H9 (cell line): ENCODE data around the gene STARD10. TPM values are rescaled to one million over a fixed set of nuclear protein-coding genes. Genes with fewer than 3 reads are reported as not detected.

Experiments used
- DNase-seq: peaks from one replicate; pipeline ENCODE4 v3.0.0-alpha.2; 2017
- H2AFZ ChIP-seq: one replicate; pipeline ENCODE4 v1.6.1; 2013; ENCODE audit warnings: mild to moderate bottlenecking, low read length, control low read depth, moderate library complexity
- H2AK5ac ChIP-seq: 2 replicates; pipeline ENCODE4 v1.6.1; 2013; ENCODE audit warnings: low read length, control low read depth, mixed read lengths; ENCODE audit not compliant: insufficient read length
- H2BK120ac ChIP-seq: one replicate; pipeline ENCODE4 v1.6.1; 2013; ENCODE audit warnings: low read depth, mild to moderate bottlenecking, low read length, control low read depth, inconsistent platforms; ENCODE audit not compliant: poor library complexity, severe bottlenecking
- H2BK12ac ChIP-seq: 2 replicates; pipeline ENCODE4 v1.6.1; 2013; ENCODE audit warnings: low read length, control low read depth, mixed read lengths, low read depth; ENCODE audit not compliant: insufficient read length
- H2BK15ac ChIP-seq: 2 replicates; pipeline ENCODE4 v1.6.1; 2013; ENCODE audit warnings: low read depth, low read length, control low read depth
- H2BK20ac ChIP-seq: one replicate; pipeline ENCODE4 v1.6.1; 2013; ENCODE audit warnings: low read depth, mild to moderate bottlenecking, low read length, control low read depth, inconsistent platforms; ENCODE audit not compliant: poor library complexity, severe bottlenecking
- H2BK5ac ChIP-seq: 2 replicates; pipeline ENCODE4 v1.6.1; 2013; ENCODE audit warnings: low read length, control low read depth, mixed read lengths; ENCODE audit not compliant: insufficient read length
- H3K14ac ChIP-seq: 2 replicates; pipeline ENCODE4 v1.6.1; 2013; ENCODE audit warnings: low read length, control low read depth; ENCODE audit not compliant: insufficient read depth
- H3K18ac ChIP-seq: 2 replicates; pipeline ENCODE4 v1.6.1; 2013; ENCODE audit warnings: low read depth, mild to moderate bottlenecking, mixed read lengths, low read length, control low read depth; ENCODE audit not compliant: insufficient read length
- H3K23ac ChIP-seq: 2 replicates; pipeline ENCODE4 v1.6.1; 2013; ENCODE audit warnings: low read length, control low read depth, mixed read lengths, low read depth; ENCODE audit not compliant: insufficient read length
- H3K23me2 ChIP-seq: 2 replicates; pipeline ENCODE4 v1.6.1; 2013; ENCODE audit warnings: low read depth, mild to moderate bottlenecking, mixed read lengths, low read length, control low read depth; ENCODE audit not compliant: insufficient read length, poor library complexity, severe bottlenecking
- H3K27ac ChIP-seq: 2 replicates; pipeline ENCODE4 v1.5.1; 2013; ENCODE audit warnings: low read length, control low read depth, mixed read lengths, low read depth; ENCODE audit not compliant: insufficient read length
- H3K27me3 ChIP-seq: 2 replicates; pipeline ENCODE4 v1.6.1; 2013; ENCODE audit warnings: low read length, control low read depth, inconsistent platforms; ENCODE audit not compliant: insufficient read depth
- H3K4ac ChIP-seq: 2 replicates; pipeline ENCODE4 v1.6.1; 2013; ENCODE audit warnings: low read depth, mild to moderate bottlenecking, control low read depth, inconsistent platforms, low read length, moderate library complexity
- H3K4me1 ChIP-seq: 2 replicates; pipeline ENCODE4 v1.6.1; 2013; ENCODE audit warnings: low read length, control low read depth, inconsistent platforms; ENCODE audit not compliant: insufficient read depth
- H3K4me2 ChIP-seq: 2 replicates; pipeline ENCODE4 v1.6.1; 2013; ENCODE audit warnings: low read length, control low read depth, mixed read lengths; ENCODE audit not compliant: insufficient read length, insufficient read depth
- H3K56ac ChIP-seq: 2 replicates; pipeline ENCODE4 v1.6.1; 2013; ENCODE audit warnings: low read depth, mild to moderate bottlenecking, mixed read lengths, low read length, control low read depth; ENCODE audit not compliant: insufficient read length
- H3K79me1 ChIP-seq: 2 replicates; pipeline ENCODE4 v1.6.1; 2013; ENCODE audit warnings: low read depth, mild to moderate bottlenecking, moderate library complexity, low read length, control low read depth, inconsistent platforms; ENCODE audit not compliant: insufficient read depth, poor library complexity, severe bottlenecking
- H3K79me2 ChIP-seq: 2 replicates; pipeline ENCODE4 v1.6.1; 2013; ENCODE audit warnings: low read length, control low read depth, inconsistent platforms; ENCODE audit not compliant: insufficient read depth
- H3K9ac ChIP-seq: 2 replicates; pipeline ENCODE4 v1.6.1; 2013; ENCODE audit warnings: low read length, control low read depth, mixed read lengths; ENCODE audit not compliant: insufficient read length; ENCODE audit errors: extremely low read depth
- H3K9me3 ChIP-seq: one replicate; pipeline ENCODE4 v1.6.1; 2013; ENCODE audit warnings: low read depth, low read length, inconsistent platforms; ENCODE audit not compliant: control insufficient read depth
- H3T11ph ChIP-seq: one replicate; pipeline ENCODE4 v1.6.1; 2013; ENCODE audit warnings: mild to moderate bottlenecking, low read length, control low read depth, inconsistent platforms
- H4K20me1 ChIP-seq: one replicate; pipeline ENCODE4 v1.6.1; 2013; ENCODE audit not compliant: control insufficient read depth, insufficient read length, insufficient read depth
- H4K5ac ChIP-seq: 2 replicates; pipeline ENCODE4 v1.6.1; 2013; ENCODE audit warnings: low read depth, mild to moderate bottlenecking, mixed read lengths, low read length, control low read depth; ENCODE audit not compliant: insufficient read length
- H4K8ac ChIP-seq: replicated peaks from 2 replicates; pipeline ENCODE4 v1.6.1; 2013; ENCODE audit warnings: low read length, control low read depth, mixed read lengths, low read depth; ENCODE audit not compliant: insufficient read length
- H4K91ac ChIP-seq: 2 replicates; pipeline ENCODE4 v1.6.1; 2013; ENCODE audit warnings: low read depth, mild to moderate bottlenecking, moderate library complexity, mixed read lengths, low read length, control low read depth; ENCODE audit not compliant: insufficient read length
- H3K27ac Mint-ChIP-seq, 3 experiments: 2 replicates in 2 of 3; 3 replicates in 1 of 3; pipeline ENCODE4 v1.8.0; 2020 to 2021; ENCODE audit warnings: mixed read lengths in 3 of 3, mild to moderate bottlenecking in 1 of 3, moderate library complexity in 1 of 3
- H3K27me3 Mint-ChIP-seq: 2 replicates; pipeline ENCODE4 v1.8.0; 2021; ENCODE audit warnings: low read depth, mild to moderate bottlenecking, moderate library complexity, mixed read lengths
- H3K36me3 Mint-ChIP-seq, 3 experiments: 2 replicates in 2 of 3; 3 replicates in 1 of 3; pipeline ENCODE4 v1.8.0; 2020 to 2021; ENCODE audit warnings: low read depth in 3 of 3, mixed read lengths in 3 of 3; ENCODE audit not compliant: insufficient read depth in 1 of 3
- H3K4me1 Mint-ChIP-seq, 2 experiments: 2 replicates each; pipeline ENCODE4 v1.8.0; 2020; ENCODE audit warnings: mixed read lengths in 2 of 2
- H3K4me3 Mint-ChIP-seq, 2 experiments: 2 replicates in 1 of 2; 3 replicates in 1 of 2; pipeline ENCODE4 v1.8.0; 2020 to 2021; ENCODE audit warnings: mild to moderate bottlenecking in 2 of 2, mixed read lengths in 2 of 2, moderate library complexity in 1 of 2
- H3K9me3 Mint-ChIP-seq, 2 experiments: 2 replicates in 1 of 2; 3 replicates in 1 of 2; pipeline ENCODE4 v1.8.0; 2020; ENCODE audit warnings: mild to moderate bottlenecking in 2 of 2, mixed read lengths in 2 of 2, moderate library complexity in 1 of 2
- CTCF ChIP-seq: fragments of 200-600 bp; sonication (generic); conservative IDR thresholded peaks from 3 replicates; pipeline ENCODE4 v1.8.0; 2021; ENCODE audit warnings: antibody characterized with exemption, mild to moderate bottlenecking
- WGBS: extraction: QIAGEN DNeasy Blood & Tissue Kit; methylation state at CpG from one replicate; pipeline ENCODE4 v1.1.7; 2013; ENCODE audit warnings: missing lambda C conversion rate, low lambda C conversion rate, mixed read lengths; ENCODE audit not compliant: insufficient read length; ENCODE audit errors: extremely low coverage; 5-methylcytosine and 5-hydroxymethylcytosine counted together
- total RNA-seq: library from RNA; stranded (reverse); gene quantifications from 2 replicates; pipeline ENCODE4 v1.2.1, GENCODE V29; 2021

The STARD10 gene
- total RNA-seq, 1 experiment from 2014 or later, result 24.4 TPM

GRCh38 chr11:72722050-72722748, 71.6 kb downstream of the STARD10 start:
- H3K27me3 ChIP-seq, result no peaks in the 10 kb centered on the region
- H3T11ph ChIP-seq, result no peak overlapping the region
- no peak overlapping the region for H4K5ac ChIP-seq
- Mint-ChIP-seq H3K36me3 (peaks cover 6 to 19% (median 12%) of the 10 kb centered on the region in 3 experiments; a peak in 5 of 7 replicates), H3K4me3 (no peak overlapping the region), H3K27ac (peak overlapping the region; percentile 27 to 84 (median 80); a peak in 5 of 7 replicates), H3K4me1 (peaks cover 17 to 23% of the 10 kb centered on the region in 2 experiments), H3K9me3 (no peaks in the 10 kb centered on the region; a peak in 1 of 5 replicates), H3K27me3 (no peaks in the 10 kb centered on the region)
- peaks cover 8% of the 10 kb centered on the region for H3K79me1 ChIP-seq
- peaks cover 3% of the 10 kb centered on the region for H4K20me1 ChIP-seq
- H4K8ac ChIP-seq, result no peak overlapping the region
- TF ChIP-seq CTCF, result no peak
- peak; percentile 82 for DNase-seq
- H3K18ac ChIP-seq, result no peak overlapping the region
- no peaks in the 10 kb centered on the region for H3K9me3 ChIP-seq
- H3K14ac ChIP-seq, result no peak overlapping the region
- no peak overlapping the region for H3K4me2 ChIP-seq
- no peaks in the 10 kb centered on the region for H3K23me2 ChIP-seq
- H3K4me1 ChIP-seq, result no peaks in the 10 kb centered on the region
- no peak overlapping the region for H2AK5ac ChIP-seq
- H2AFZ ChIP-seq, result no peak overlapping the region
- no peak overlapping the region for H3K56ac ChIP-seq
- H2BK5ac ChIP-seq, result no peak overlapping the region
- no peak overlapping the region for H2BK20ac ChIP-seq
- no peak overlapping the region for H3K4ac ChIP-seq
- H3K79me2 ChIP-seq, result peaks cover 9% of the 10 kb centered on the region; the same call in 1 of the 2 replicates
- no peak overlapping the region for H3K9ac ChIP-seq
- no peak overlapping the region for H3K23ac ChIP-seq
- H2BK15ac ChIP-seq, result no peak overlapping the region
- H3K27ac ChIP-seq, result no peak overlapping the region
- no peak overlapping the region for H2BK12ac ChIP-seq
- no peak overlapping the region for H4K91ac ChIP-seq
- WGBS, result no CpG with 5 or more reads among the region's 10 CpGs
- no peak overlapping the region for H2BK120ac ChIP-seq
